GM04503 (cell line): ENCODE measurements around the gene GALNS.
"Not testable (repeated sequence)": the region's sequence is repeated elsewhere in the genome, so short reads cannot be mapped to it uniquely, and the experiment has no call there.

Experiments
- DNase-seq: peaks from one replicate; pipeline ENCODE4 v3.0.0-alpha.2; 2012; ENCODE audit warnings: low read depth

GALNS gene

DNA sequence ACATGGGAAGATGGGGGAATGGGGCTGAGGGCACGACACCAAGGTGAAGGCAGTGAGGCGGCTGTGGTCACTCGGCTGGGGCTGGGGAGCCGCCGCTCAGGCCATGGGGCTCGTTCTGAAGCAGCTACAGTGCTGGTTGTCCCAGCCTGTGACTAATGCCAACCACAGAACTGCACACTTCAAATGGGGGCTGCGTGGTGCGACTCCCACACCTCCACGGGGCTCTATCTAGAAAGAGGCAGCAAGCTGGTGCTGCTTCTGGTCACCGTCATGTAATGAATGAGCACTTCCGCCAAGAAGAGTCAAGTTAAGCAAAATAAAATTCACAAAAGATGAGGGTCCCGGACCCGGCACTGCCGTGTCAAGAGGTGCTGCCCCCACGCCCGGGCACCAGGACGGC lies 20.0 kb downstream of the GALNS start:
- DNase-seq: no peak

GRCh38 chr16:88835818-88836217 lies 20.9 kb downstream of the GALNS start:
- DNase-seq: no peak

- DNase-seq: no peak
These were observed 21.4 kb downstream of the GALNS start for GRCh38 chr16:88835383-88835782.

GRCh38 chr16:88834670-88835069 lies 22.1 kb downstream of the GALNS start:
- DNase-seq: no peak

- DNase-seq: no peak
These were observed 23.7 kb downstream of the GALNS start for GRCh38 chr16:88833086-88833485.

DNA sequence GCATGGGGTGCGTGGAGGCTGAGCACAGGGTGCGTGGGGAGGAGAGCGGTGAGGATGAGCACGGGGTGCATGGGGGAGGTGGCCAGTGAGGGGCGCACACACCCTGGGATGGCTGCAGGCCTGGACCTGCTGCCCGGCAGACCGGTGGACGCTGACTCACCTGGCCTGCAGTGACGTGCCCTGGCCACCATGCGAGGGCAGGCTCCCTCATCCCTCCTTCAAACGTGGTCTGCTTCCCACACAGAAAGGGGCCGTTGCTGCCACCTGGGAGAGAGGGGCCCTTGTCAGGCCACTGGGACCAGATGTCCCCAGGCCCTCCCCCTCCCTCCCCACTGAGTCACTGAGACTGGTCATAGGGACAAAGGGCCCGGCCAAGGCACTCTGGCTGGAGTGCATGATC lies 24.9 kb downstream of the GALNS start:
- no peak for DNase-seq

DNA sequence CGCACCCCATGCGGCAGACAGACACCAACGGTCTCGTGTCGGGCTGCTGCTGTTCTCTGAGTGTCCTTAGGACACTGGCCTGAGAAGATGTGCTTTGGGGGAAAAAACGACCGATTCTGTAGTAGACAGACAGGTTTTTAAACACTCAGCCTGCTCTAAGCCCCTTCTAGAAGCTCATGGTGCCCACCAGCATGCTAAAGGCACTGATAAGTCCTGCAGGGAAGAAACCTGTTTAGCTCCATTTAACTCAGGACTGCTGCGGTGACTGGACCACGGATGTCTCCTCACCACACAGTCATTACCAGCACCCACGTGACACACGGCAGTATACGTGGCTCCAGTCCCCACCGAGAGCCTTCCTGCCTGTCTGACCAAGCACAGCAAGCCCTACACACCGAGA lies 26.0 kb downstream of the GALNS start:
- DNase-seq: no peak

DNA sequence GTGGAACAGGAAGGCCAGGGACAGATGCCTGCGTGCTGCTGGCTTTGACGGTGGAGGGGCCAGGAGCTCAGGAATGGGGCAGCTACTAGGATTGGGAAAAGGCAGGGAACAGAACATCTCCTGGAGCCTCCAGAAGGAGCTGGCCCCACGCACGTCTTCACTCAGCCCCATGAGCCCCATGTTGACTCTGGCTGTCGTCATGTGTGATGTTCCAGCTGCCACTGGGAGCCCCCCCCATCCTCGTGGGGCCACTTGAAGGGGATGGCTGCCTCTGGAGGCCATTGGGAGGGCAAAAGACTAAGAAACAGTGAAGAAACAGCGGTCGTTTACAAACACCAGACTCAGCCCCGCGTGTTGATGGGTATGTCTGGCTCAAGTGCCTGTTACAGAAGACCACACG lies 26.5 kb downstream of the GALNS start:
- DNase-seq: no peak

GRCh38 chr16:88828711-88829110 lies 28.0 kb downstream of the GALNS start:
- no peak for DNase-seq

GRCh38 chr16:88827727-88828126 lies 29.0 kb downstream of the GALNS start:
- no peak for DNase-seq

- DNase-seq: no peak
These were observed 30.5 kb downstream of the GALNS start for GRCh38 chr16:88826070-88826840.

GRCh38 chr16:88825146-88825545 lies 31.6 kb downstream of the GALNS start:
- DNase-seq: no peak

DNA sequence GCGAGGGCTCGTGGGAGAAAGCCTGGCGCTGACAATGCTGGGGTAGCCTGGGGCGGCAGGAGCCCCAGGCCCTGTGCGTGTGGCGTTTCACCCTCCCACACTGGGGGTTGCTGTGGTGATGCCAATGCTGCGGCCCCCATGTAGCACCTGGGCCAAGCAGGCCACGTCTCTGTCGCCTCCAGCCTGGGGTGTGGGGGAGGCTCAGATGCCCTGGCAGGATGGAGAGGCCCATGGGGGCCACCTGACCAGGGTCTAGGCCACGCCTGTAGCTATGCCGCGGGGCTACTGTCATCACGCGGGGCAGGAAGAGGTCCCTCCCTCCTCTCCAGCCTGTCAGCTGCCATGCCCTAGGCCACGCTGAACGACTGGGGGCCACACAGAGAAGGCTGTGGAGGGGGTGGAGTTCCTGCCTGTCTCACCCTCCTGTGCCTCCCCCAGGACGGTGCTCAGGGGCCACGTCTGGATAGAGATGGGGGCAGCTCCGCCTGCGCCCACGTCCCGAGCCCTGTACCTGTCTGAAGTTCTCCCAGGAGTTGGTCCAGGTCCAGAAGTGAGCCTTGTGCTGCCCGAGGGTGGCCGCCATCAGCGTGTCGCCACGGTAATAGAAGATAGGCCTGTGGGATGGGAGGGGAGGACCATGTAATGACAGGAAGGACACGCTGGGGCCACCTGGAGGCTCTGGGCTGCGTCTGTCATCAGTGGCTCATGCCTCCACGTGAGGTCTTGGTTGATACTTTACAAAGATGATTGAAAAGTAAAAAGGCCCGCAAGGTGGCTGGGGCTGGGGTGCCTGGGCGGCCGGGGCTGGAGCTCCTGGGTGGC lies 32.3 kb downstream of the GALNS start:
- DNase-seq: no peak

DNA sequence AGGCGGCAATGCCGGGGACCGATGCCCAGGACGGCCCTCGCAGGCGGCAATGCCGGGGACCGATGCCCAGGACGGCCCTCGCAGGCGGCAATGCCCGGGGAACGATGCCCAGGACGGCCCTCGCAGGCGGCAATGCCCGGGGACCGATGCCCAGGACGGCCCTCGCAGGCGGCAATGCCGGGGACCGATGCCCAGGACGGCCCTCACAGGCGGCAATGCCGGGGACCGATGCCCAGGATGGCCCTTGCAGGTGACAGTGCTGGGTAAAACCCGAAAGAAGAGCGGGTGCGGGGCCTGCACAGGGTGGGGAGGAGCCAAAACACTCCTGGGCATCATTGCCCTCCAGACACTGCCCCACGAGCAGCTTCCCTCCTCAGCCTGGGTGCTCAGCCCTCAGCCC lies 33.1 kb downstream of the GALNS start:
- not testable (repeated sequence) for DNase-seq

DNA sequence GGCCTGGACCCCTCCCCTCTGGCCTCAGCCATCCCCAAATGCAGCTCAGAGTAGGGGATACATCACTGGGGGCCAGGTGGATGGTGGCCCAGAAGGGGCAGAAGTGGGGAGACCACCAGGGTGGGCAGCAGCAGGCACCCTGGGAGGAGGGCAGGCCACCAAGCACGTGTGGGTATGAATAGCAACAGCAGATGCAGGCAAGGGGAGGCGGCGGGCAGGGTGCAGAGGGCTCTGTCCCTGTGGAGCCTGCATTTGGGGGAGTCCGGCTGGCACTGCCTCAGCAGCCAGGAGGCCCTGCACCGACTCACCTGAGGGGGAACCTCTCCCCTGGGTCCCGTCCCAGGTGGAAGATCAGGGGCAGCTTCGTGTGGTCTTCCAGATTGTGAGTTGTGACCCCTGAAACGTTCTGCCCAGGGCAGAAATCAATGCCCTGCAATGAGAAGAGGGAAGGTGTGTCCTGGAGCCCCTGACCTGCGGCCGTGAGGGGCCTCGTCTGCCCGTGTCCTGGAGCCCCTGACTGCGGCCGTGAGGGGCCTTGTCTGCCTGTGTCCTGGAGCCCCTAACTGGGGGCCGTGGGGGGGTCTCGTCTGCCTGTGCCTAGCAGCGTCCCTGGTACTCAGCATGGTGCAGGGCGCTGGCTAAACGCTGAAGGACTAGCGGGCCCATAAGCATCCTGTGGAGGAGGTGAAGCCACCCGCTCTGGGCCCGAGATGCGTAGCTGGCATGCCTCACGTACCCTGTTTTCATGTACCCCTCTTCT lies 34.3 kb downstream of the GALNS start:
- DNase-seq: no peak

GRCh38 chr16:88821168-88821850 lies 35.4 kb downstream of the GALNS start:
- DNase-seq: no peak

- no peak for DNase-seq
These were observed 36.2 kb downstream of the GALNS start for GRCh38 chr16:88820385-88821025.

GRCh38 chr16:88819126-88819525 lies 37.6 kb downstream of the GALNS start:
- DNase-seq: no peak

DNA sequence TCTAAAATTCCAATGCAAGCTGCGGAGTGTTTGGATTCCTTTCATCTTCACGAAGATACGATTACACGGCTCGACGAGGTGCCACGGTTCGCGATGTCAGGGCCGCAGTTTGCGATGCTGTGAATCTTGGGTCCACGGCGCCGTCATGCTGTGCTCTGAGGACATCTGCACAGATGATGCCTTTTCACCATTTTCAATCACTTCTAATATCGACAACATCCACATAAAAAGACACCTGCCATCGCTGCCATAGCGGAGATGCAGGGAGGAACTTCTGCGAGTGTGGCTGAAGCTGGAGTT lies 38.2 kb downstream of the GALNS start:
- DNase-seq: no peak

- no peak for DNase-seq
These were observed 38.8 kb downstream of the GALNS start for GRCh38 chr16:88817785-88818574.
